K562 (cell line): ENCODE data around the gene MPDZ.

Experiments
- DNMT1 ChIP-seq: fragments of 450-650 bp; IDR thresholded peaks from 2 replicates; pipeline ENCODE4 v1.6.1; 2016; ENCODE audit warnings: antibody characterized with exemption, mild to moderate bottlenecking
- GABPA ChIP-seq: fragments of 200-800 bp; sonication (Bioruptor generic); conservative IDR thresholded peaks from 2 replicates; pipeline ENCODE4 v1.6.1; 2016; ENCODE audit warnings: low read depth, missing genetic modification characterization, missing compliant biosample characterization
- MTA3 ChIP-seq: fragments of 450-650 bp; formaldehyde crosslinking; IDR thresholded peaks from 2 replicates; pipeline ENCODE4 v1.6.1; 2017; ENCODE audit warnings: mild to moderate bottlenecking, borderline replicate concordance
- POLR2A ChIP-seq: fragments of 450-650 bp; conservative IDR thresholded peaks from 2 replicates; pipeline ENCODE4 v1.6.1; 2016
- RFX5 ChIP-seq: IDR thresholded peaks from 2 replicates; pipeline ENCODE4 v1.6.1; 2011; ENCODE audit warnings: low read depth, mild to moderate bottlenecking, improper control_type of control experiment, low read length
- SIRT6 ChIP-seq: IDR thresholded peaks from one replicate; pipeline ENCODE4 v1.6.1; 2012; ENCODE audit warnings: low read depth, mild to moderate bottlenecking, control low read depth, inconsistent platforms, low read length, moderate library complexity
- TRIM28 ChIP-seq: fragments of 450-650 bp; IDR thresholded peaks from 2 replicates; pipeline ENCODE4 v1.6.1; 2017
- ZNF224 ChIP-seq: sonication (generic); formaldehyde crosslinking; IDR thresholded peaks from 2 replicates; pipeline ENCODE4 v1.8.0; 2022; ENCODE audit warnings: mild to moderate bottlenecking, missing genetic modification reagents
- ZNF431 ChIP-seq: sonication (generic); formaldehyde crosslinking; IDR thresholded peaks from 2 replicates; pipeline ENCODE4 v1.8.0; 2022; ENCODE audit warnings: mild to moderate bottlenecking, missing genetic modification reagents
- ZNF445 ChIP-seq: fragments of 250-450 bp; sonication (Bioruptor Pico); IDR thresholded peaks from 2 replicates; pipeline ENCODE4 v1.4.0; 2020; ENCODE audit warnings: low read depth, mild to moderate bottlenecking, moderate library complexity
- TF ChIP-seq, protein P1 (sequence below): sonication (generic); formaldehyde crosslinking; IDR thresholded peaks from 2 replicates; pipeline ENCODE4 v1.8.1; 2023; ENCODE audit warnings: mild to moderate bottlenecking, missing genetic modification reagents
- TF ChIP-seq, protein P2 (sequence below), 3 experiments: IDR thresholded peaks in 2 of 3; conservative IDR thresholded peaks in 1 of 3; 2 replicates each; pipeline ENCODE4 v1.5.1; 2011 to 2012; ENCODE audit warnings: low read length in 3 of 3, mild to moderate bottlenecking in 3 of 3, control low read depth in 2 of 3, improper control_type of control experiment in 1 of 3, inconsistent platforms in 1 of 3, low read depth in 1 of 3, mixed read lengths in 1 of 3, moderate library complexity in 1 of 3; ENCODE audit not compliant: insufficient read depth in 2 of 3
- TF ChIP-seq, protein P3 (sequence below): sonication (generic); formaldehyde crosslinking; IDR thresholded peaks from 2 replicates; pipeline ENCODE4 v1.8.1; 2023; ENCODE audit warnings: mild to moderate bottlenecking, missing genetic modification reagents, moderate library complexity

DNA sequence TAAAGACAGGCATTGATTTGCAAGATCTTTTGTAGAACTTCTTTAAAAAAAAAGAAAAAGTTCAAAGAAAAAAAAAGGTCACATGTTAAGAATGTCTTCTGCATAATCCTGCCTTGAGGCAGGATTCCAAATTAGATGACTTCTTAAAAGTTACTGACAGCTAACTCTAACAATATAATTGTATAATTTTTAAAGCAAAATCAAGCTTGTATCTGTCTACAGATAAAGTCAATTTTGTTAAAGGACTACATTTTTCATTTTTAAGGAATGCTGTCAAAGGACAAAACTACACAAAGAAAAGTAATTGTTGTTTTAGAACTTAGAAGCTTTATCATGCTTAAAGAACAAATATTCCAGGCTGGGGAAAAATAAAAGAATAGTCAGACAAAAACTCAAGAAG, 57.8 kb downstream of the MPDZ start:
- TF ChIP-seq TRIM28 = no peak
- TF ChIP-seq ZNF224 (CRISPR knock-in tag) = no peak
- TF ChIP-seq ZNF445 (CRISPR knock-in tag) = no peak
- TF ChIP-seq GABPA (tag) = no peak
- no peak for TF ChIP-seq DNMT1
- no peak for TF ChIP-seq POLR2A
- TF ChIP-seq, protein P1, sequence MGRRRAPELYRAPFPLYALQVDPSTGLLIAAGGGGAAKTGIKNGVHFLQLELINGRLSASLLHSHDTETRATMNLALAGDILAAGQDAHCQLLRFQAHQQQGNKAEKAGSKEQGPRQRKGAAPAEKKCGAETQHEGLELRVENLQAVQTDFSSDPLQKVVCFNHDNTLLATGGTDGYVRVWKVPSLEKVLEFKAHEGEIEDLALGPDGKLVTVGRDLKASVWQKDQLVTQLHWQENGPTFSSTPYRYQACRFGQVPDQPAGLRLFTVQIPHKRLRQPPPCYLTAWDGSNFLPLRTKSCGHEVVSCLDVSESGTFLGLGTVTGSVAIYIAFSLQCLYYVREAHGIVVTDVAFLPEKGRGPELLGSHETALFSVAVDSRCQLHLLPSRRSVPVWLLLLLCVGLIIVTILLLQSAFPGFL = no peak
- TF ChIP-seq RFX5 = no peak
- no peak for TF ChIP-seq MTA3
- TF ChIP-seq, protein P2, sequence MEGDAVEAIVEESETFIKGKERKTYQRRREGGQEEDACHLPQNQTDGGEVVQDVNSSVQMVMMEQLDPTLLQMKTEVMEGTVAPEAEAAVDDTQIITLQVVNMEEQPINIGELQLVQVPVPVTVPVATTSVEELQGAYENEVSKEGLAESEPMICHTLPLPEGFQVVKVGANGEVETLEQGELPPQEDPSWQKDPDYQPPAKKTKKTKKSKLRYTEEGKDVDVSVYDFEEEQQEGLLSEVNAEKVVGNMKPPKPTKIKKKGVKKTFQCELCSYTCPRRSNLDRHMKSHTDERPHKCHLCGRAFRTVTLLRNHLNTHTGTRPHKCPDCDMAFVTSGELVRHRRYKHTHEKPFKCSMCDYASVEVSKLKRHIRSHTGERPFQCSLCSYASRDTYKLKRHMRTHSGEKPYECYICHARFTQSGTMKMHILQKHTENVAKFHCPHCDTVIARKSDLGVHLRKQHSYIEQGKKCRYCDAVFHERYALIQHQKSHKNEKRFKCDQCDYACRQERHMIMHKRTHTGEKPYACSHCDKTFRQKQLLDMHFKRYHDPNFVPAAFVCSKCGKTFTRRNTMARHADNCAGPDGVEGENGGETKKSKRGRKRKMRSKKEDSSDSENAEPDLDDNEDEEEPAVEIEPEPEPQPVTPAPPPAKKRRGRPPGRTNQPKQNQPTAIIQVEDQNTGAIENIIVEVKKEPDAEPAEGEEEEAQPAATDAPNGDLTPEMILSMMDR (IDR thresholded peaks at IDR 0.05 in 2 of 3, conservative IDR thresholded peaks at IDR 0.05 in 1 of 3; ENCODE audit: insufficient read depth in 2 of 3, low read depth in 1 of 3, low read length in 3 of 3) = no peak
- no peak for TF ChIP-seq SIRT6
- TF ChIP-seq, protein P3, sequence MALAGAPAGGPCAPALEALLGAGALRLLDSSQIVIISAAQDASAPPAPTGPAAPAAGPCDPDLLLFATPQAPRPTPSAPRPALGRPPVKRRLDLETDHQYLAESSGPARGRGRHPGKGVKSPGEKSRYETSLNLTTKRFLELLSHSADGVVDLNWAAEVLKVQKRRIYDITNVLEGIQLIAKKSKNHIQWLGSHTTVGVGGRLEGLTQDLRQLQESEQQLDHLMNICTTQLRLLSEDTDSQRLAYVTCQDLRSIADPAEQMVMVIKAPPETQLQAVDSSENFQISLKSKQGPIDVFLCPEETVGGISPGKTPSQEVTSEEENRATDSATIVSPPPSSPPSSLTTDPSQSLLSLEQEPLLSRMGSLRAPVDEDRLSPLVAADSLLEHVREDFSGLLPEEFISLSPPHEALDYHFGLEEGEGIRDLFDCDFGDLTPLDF (CRISPR knock-in tag) = no peak
- no peak for TF ChIP-seq ZNF431
